Ishikawa (cell line): Measurements from ENCODE around the gene GIMAP8.

Source experiments
- CEBPB ChIP-seq: IDR thresholded peaks from 2 replicates; pipeline ENCODE4 v1.6.1; 2012
- EP300 ChIP-seq: IDR thresholded peaks from 2 replicates; pipeline ENCODE4 v1.6.1; 2012; ENCODE audit warnings: borderline replicate concordance
- RAD21 ChIP-seq: IDR thresholded peaks from 2 replicates; pipeline ENCODE4 v1.6.1; 2012; ENCODE audit warnings: low read depth
- TCF12 ChIP-seq: IDR thresholded peaks from 2 replicates; pipeline ENCODE4 v1.6.1; 2012; ENCODE audit warnings: low read depth
- TF ChIP-seq, protein P1 (sequence below): IDR thresholded peaks from 2 replicates; pipeline ENCODE4 v1.6.1; 2012
- TF ChIP-seq, protein P2 (sequence below): IDR thresholded peaks from 2 replicates; pipeline ENCODE4 v1.6.1; 2012; ENCODE audit warnings: low read depth, mild to moderate bottlenecking

DNA sequence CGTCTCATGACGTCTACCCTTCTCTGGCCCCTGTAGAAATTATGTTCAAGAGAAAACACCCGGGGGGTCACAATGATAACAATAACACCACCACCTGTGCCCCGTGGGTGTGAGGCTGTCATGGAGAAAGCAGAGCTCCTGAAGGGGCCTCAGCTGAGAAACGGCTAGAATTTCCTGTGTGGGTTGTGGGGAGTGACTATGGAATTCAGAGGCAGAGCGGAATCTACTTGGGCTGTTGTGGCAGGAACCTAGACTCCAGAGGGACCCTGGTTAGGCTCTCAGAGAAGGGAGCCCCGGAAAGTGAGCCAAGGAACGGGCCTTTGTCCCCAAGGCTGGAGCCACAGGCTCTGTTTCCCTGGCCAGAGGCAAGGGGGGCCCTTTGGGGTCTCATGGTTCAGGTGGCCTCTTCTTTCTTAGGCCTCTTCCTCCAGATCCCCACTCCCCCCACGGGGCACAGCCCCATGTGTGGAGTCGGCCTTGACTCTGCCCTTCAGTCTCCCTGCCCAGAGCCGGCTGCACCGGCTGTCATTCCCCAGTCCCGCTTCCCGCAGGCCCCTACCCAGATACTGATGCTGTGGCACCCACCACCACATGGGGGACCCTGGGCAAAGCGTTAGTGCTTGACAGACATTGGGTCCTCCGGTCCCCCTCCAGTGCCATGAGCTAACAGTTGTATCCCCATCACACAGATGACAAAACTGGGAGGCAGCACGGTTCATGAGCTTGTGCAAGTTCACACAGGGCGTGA, 6.5 kb upstream of the GIMAP8 start:
- TF ChIP-seq EP300 = no peak
- TF ChIP-seq TCF12 = no peak
- TF ChIP-seq, protein P1, sequence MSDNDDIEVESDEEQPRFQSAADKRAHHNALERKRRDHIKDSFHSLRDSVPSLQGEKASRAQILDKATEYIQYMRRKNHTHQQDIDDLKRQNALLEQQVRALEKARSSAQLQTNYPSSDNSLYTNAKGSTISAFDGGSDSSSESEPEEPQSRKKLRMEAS = no peak
- TF ChIP-seq, protein P2, sequence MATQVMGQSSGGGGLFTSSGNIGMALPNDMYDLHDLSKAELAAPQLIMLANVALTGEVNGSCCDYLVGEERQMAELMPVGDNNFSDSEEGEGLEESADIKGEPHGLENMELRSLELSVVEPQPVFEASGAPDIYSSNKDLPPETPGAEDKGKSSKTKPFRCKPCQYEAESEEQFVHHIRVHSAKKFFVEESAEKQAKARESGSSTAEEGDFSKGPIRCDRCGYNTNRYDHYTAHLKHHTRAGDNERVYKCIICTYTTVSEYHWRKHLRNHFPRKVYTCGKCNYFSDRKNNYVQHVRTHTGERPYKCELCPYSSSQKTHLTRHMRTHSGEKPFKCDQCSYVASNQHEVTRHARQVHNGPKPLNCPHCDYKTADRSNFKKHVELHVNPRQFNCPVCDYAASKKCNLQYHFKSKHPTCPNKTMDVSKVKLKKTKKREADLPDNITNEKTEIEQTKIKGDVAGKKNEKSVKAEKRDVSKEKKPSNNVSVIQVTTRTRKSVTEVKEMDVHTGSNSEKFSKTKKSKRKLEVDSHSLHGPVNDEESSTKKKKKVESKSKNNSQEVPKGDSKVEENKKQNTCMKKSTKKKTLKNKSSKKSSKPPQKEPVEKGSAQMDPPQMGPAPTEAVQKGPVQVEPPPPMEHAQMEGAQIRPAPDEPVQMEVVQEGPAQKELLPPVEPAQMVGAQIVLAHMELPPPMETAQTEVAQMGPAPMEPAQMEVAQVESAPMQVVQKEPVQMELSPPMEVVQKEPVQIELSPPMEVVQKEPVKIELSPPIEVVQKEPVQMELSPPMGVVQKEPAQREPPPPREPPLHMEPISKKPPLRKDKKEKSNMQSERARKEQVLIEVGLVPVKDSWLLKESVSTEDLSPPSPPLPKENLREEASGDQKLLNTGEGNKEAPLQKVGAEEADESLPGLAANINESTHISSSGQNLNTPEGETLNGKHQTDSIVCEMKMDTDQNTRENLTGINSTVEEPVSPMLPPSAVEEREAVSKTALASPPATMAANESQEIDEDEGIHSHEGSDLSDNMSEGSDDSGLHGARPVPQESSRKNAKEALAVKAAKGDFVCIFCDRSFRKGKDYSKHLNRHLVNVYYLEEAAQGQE = no peak
- no peak for TF ChIP-seq RAD21
- TF ChIP-seq CEBPB = no peak
